Measurements from ENCODE around the gene ENDOU. TPM values are rescaled to one million over a fixed set of nuclear protein-coding genes. Genes with fewer than 3 reads are reported as not detected.

ENDOU gene
- total and polyA plus RNA-seq, 8 donors = 1.8 to 7.6 TPM; not detected in 6

DNA sequence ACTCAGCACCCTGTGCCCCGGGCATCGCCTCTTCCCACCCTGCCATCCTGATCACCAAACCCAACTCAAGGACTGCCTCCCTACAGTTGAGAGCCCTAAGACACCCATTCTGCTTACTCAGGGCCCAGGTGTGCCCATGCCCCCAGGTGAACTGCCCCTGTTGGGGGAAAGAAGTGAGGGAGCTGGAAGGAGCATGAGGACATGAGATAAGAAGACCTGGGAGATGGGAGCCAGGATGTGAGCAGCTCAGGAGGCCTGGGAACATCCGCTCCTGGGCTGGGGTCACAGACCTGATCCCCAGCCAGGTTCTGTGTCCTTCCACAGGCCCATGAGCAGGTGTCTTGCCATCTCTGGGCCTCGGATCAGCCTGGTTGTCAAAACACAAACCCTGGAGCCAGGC, 26.8 kb upstream of the ENDOU start:
- intact Hi-C loops (cut with DNase I; ENCODE audit: low total_unique reads) = no loop called here
- TF ChIP-seq EP300 (IDR thresholded peaks at IDR 0.05) = no peak
- Histone ChIP-seq H3K27me3 (no peaks in the 10 kb centered on the region), H3K36me3 (peaks cover 4 to 43% (median 40%) of the 10 kb centered on the region in 4 donors), H3K27ac (peak overlapping the region in 4 of 5 donors; percentile 76 to 88 (median 82)), H3K9me3 (no peaks in the 10 kb centered on the region), H3K4me1 (peaks cover 44 to 54% (median 52%) of the 10 kb centered on the region in 4 donors), H3K4me3 (no peak overlapping the region)
- WGBS, 5 donors = 68 to 92% (median 74%) methylated on average over 4 of the region's 4 CpGs
- DNase-seq = no peak

DNA sequence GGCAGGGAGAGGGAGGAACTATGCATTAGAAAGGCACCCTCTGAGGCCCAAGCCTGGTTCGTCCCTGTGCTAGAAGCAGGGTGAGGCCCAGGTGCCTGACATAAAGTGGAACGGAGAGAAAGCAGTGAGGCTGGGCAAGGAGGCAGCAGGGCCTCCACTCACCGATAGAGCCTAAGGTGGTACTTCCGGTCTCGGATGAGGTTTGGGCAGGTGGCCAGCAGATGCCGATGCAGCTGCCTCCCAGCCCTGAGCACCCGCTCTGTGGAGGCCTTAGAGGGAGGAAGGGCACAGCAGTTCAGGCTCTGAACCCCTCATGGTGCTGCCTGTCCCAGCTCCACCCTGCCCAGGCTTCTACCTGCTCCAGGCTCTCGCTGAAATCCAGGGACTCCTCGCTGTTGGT, 26.3 kb upstream of the ENDOU start:
- Histone ChIP-seq H3K4me3 (no peak overlapping the region), H3K36me3 (peaks cover 4 to 48% (median 45%) of the 10 kb centered on the region in 4 donors), H3K27me3 (no peaks in the 10 kb centered on the region), H3K4me1 (peaks cover 44 to 49% (median 48%) of the 10 kb centered on the region in 4 donors), H3K9me3 (no peaks in the 10 kb centered on the region), H3K27ac (no peak overlapping the region)
- DNase-seq = no peak
- TF ChIP-seq EP300 (IDR thresholded peaks at IDR 0.05) (no peak), POLR2A (IDR thresholded peaks at IDR 0.05) (no peak), POLR2AphosphoS5 (IDR thresholded peaks at IDR 0.05) (no peak)
- TF ChIP-seq, protein P1, sequence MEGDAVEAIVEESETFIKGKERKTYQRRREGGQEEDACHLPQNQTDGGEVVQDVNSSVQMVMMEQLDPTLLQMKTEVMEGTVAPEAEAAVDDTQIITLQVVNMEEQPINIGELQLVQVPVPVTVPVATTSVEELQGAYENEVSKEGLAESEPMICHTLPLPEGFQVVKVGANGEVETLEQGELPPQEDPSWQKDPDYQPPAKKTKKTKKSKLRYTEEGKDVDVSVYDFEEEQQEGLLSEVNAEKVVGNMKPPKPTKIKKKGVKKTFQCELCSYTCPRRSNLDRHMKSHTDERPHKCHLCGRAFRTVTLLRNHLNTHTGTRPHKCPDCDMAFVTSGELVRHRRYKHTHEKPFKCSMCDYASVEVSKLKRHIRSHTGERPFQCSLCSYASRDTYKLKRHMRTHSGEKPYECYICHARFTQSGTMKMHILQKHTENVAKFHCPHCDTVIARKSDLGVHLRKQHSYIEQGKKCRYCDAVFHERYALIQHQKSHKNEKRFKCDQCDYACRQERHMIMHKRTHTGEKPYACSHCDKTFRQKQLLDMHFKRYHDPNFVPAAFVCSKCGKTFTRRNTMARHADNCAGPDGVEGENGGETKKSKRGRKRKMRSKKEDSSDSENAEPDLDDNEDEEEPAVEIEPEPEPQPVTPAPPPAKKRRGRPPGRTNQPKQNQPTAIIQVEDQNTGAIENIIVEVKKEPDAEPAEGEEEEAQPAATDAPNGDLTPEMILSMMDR (IDR thresholded peaks at IDR 0.05) = no peak
- intact Hi-C loops (cut with DNase I; ENCODE audit: low total_unique reads) = no loop called here
- 81 to 89% (median 89%) methylated on average over 8 to 9 of the region's 9 CpGs for WGBS, 5 donors

DNA sequence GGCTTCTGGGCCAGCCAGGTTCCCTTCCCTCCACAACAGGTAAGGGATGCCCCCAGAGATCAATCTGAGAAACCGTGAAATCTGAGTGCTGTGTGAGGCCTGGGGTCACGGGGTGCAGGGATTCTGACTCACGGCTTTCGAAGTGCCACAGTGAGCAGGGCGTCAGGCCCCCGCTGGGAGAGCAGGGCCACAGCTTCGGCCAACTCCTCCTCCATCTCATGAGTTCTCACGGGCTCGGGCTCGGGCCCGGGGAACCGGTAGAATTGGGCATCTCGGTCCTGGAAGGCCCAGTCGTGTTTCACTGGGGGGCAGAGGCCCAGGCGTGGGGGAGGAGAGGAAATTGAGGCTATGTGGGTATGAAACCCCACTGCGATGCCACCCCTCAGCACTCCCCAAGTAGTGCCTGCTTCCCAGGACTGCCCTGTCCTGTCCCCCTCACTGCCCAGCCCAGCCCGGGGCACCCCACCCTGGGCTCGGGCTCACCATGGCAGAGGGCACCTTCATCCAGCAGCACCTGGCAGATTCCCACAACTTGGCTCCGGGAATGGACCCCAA, 25.7 kb upstream of the ENDOU start:
- DNase-seq = no peak
- Histone ChIP-seq H3K4me1 (peaks cover 42 to 43% (median 43%) of the 10 kb centered on the region in 4 donors), H3K27ac (no peak overlapping the region), H3K9me3 (no peaks in the 10 kb centered on the region), H3K36me3 (peaks cover 4 to 53% (median 49%) of the 10 kb centered on the region in 4 donors), H3K27me3 (no peaks in the 10 kb centered on the region), H3K4me3 (no peak overlapping the region)
- WGBS, 5 donors = 88 to 96% (median 91%) methylated on average over 13 to 19 of the region's 19 CpGs
- intact Hi-C loops (cut with DNase I; ENCODE audit: low total_unique reads) = no loop called here
- TF ChIP-seq EP300 (IDR thresholded peaks at IDR 0.05) (no peak), POLR2A (IDR thresholded peaks at IDR 0.05) (no peak), POLR2AphosphoS5 (IDR thresholded peaks at IDR 0.05) (no peak)
- TF ChIP-seq, protein P1 (IDR thresholded peaks at IDR 0.05) = no peak

DNA sequence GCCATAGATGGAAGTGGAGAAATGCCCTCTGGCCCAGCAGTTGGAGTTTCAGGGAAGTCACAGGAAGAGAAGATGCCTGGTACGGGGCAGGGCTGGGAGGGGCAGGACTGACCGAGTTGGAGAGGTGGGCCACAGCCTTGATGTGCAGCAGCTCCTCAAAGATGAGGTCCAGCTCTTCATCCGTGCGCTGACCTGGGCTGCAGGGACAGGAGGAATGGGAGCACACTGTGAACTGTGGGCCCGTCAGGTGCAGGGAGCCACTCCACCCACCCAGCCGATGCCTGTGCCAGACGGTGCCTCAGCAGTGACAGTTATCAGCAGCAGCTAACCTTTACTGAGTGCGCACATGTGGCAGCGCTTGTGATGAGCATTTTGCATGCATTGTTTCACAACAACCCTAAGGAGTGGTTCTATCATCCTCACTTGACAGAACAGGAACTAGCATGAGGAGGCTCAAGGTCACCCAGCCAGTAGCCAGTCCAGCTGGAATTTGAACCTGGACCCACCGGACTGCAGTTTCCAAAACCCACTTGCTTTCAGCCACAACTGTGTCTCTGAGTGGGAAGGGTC, 25.0 kb upstream of the ENDOU start:
- Histone ChIP-seq H3K27me3 (no peaks in the 10 kb centered on the region), H3K4me3 (no peak overlapping the region), H3K4me1 (peaks cover 35 to 37% (median 36%) of the 10 kb centered on the region in 4 donors), H3K27ac (no peak overlapping the region), H3K36me3 (peaks cover 4 to 55% (median 49%) of the 10 kb centered on the region in 4 donors), H3K9me3 (no peaks in the 10 kb centered on the region)
- no peak for DNase-seq
- WGBS, 5 donors = 84 to 99% (median 90%) methylated on average over 6 to 10 of the region's 10 CpGs
- intact Hi-C loops (cut with DNase I; ENCODE audit: low total_unique reads) = no loop called here
- TF ChIP-seq EP300 (IDR thresholded peaks at IDR 0.05) (no peak), POLR2A (IDR thresholded peaks at IDR 0.05) (no peak), POLR2AphosphoS5 (IDR thresholded peaks at IDR 0.05) (no peak)
- TF ChIP-seq, protein P1 (IDR thresholded peaks at IDR 0.05) = no peak

DNA sequence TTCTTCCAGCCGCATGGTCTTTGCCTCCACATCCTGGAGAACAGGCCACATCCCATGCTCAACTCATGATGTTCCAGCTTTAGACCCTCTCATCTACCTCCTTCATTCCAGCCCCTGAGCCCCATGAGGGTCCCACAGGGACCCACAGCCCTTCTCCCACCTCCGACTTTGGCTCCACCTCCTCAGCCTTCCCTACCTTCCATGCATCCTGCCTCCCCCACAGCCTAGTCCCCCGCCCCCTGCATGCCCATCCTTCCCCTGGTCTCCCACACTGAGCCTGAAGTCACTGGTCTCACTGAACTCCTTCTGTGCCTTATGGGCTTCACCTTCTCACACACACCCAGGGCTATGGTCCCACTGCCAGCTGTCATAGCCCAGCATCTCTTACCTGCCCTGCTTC, 23.6 kb upstream of the ENDOU start:
- no peak for TF ChIP-seq POLR2AphosphoS5 (IDR thresholded peaks at IDR 0.05)
- TF ChIP-seq, protein P1 (IDR thresholded peaks at IDR 0.05) = no peak
- Histone ChIP-seq H3K4me3 (no peak overlapping the region), H3K36me3 (peaks cover 4 to 55% (median 49%) of the 10 kb centered on the region in 4 donors), H3K9me3 (no peaks in the 10 kb centered on the region), H3K27ac (no peak overlapping the region), H3K4me1 (peaks cover 21 to 24% (median 22%) of the 10 kb centered on the region in 4 donors), H3K27me3 (no peaks in the 10 kb centered on the region)
- intact Hi-C loops (cut with DNase I; ENCODE audit: low total_unique reads) = no loop called here
- DNase-seq = no peak
- WGBS, 5 donors = 91 to 98% (median 97%) methylated on average over 3 of the region's 3 CpGs

All from stomach (tissue), 9 donors.